Uterus (tissue), 4 donors: ENCODE measurements around the gene KLHL15. TPM values are rescaled to one million over a fixed set of nuclear protein-coding genes. Genes with fewer than 3 reads are reported as not detected.

Experiments
- DNase-seq, 2 donors: peaks; one replicate each; pipeline ENCODE4 v3.0.0-alpha.2; 2019 to 2020
- H3K27ac ChIP-seq, 2 donors: fragments of 200-600 bp; sonication (generic); 1 replicate in 1 of 2; 2 replicates in 1 of 2; pipeline ENCODE4 v1.5.1; 2016 to 2018
- H3K27me3 ChIP-seq, 2 donors: fragments of 200-600 bp; sonication (generic); one replicate each; pipeline ENCODE4 v1.5.1; 2018 to 2019; ENCODE audit warnings: control low read depth in 1 of 2
- H3K36me3 ChIP-seq, 2 donors: fragments of 200-600 bp; sonication (generic); one replicate each; pipeline ENCODE4 v1.5.1; 2019; ENCODE audit warnings: control low read depth in 1 of 2
- H3K4me1 ChIP-seq, 2 donors: fragments of 200-600 bp; sonication (generic); one replicate each; pipeline ENCODE4 v1.5.1; 2018 to 2019; ENCODE audit warnings: control low read depth in 1 of 2
- H3K4me3 ChIP-seq, 2 donors: fragments of 200-600 bp; sonication (generic); 1 replicate in 1 of 2; 2 replicates in 1 of 2; pipeline ENCODE4 v1.5.1; 2018 to 2019; ENCODE audit warnings: mild to moderate bottlenecking in 1 of 2
- H3K9me3 ChIP-seq, 2 donors: fragments of 200-600 bp; sonication (generic); one replicate each; pipeline ENCODE4 v1.5.1; 2019; ENCODE audit warnings: control low read depth in 1 of 2
- CTCF ChIP-seq, 4 experiments: fragments of 200-600 bp in 2 of 4; fragments of 450-650 bp in 2 of 4; sonication (generic) in 2 of 4; IDR thresholded peaks; one replicate each; pipeline ENCODE4 v1.5.1; 2016 to 2019; ENCODE audit warnings: antibody characterized with exemption in 4 of 4, mild to moderate bottlenecking in 2 of 4, moderate library complexity in 1 of 4
- POLR2A ChIP-seq, 2 donors: fragments of 450-650 bp; IDR thresholded peaks; one replicate each; pipeline ENCODE4 v1.6.1; 2016; ENCODE audit warnings: antibody characterized with exemption in 2 of 2, mild to moderate bottlenecking in 1 of 2, moderate library complexity in 1 of 2
- intact Hi-C: fragments of 100-400 bp; cut with DNase I; formaldehyde crosslinking; loops from one replicate; pipeline ENCODE4 v1.15.1; 2023; ENCODE audit warnings: low total_unique reads
- total RNA-seq, 4 donors: library from RNA; depleted of rRNA in 3 of 4; stranded (reverse); fragments of >200 nt in 3 of 4; gene quantifications; one replicate each; pipeline versions ENCODE4 v1.1.0 to v1.2.4, GENCODE V29; 2014 to 2023
- donor health status: DM: yes; HTN: yes; CAD: no.

Gene KLHL15
- total RNA-seq, 4 donors from 2014 or later = 8.7 to 47.1 (median 17.7) TPM

GRCh38 chrX:24017674-24018073 is 9.3 kb downstream of the KLHL15 start:
- no peak for DNase-seq
- no peaks in the 10 kb centered on the region for H3K4me1 ChIP-seq
- TF ChIP-seq CTCF (IDR thresholded peaks at IDR 0.05) (no peak), POLR2A (IDR thresholded peaks at IDR 0.05) (no peak)
- no peaks in the 10 kb centered on the region for H3K9me3 ChIP-seq
- no peak overlapping the region for H3K27ac ChIP-seq
- no peaks in the 10 kb centered on the region for H3K27me3 ChIP-seq
- no peak overlapping the region for H3K4me3 ChIP-seq
- intact Hi-C loops = no loop called here
- no peaks in the 10 kb centered on the region for H3K36me3 ChIP-seq

GRCh38 chrX:24014388-24015018 is 12.5 kb downstream of the KLHL15 start:
- Histone ChIP-seq H3K4me3 (no peak overlapping the region), H3K27me3 (no peaks in the 10 kb centered on the region), H3K27ac (no peak overlapping the region), H3K9me3 (no peaks in the 10 kb centered on the region), H3K36me3 (no peaks in the 10 kb centered on the region), H3K4me1 (no peaks in the 10 kb centered on the region)
- DNase-seq = no peak
- TF ChIP-seq CTCF (IDR thresholded peaks at IDR 0.05) = no peak
- no peak for TF ChIP-seq POLR2A (IDR thresholded peaks at IDR 0.05)
- intact Hi-C loops = no loop called here

- Histone ChIP-seq H3K27me3 (no peaks in the 10 kb centered on the region), H3K36me3 (no peaks in the 10 kb centered on the region), H3K4me3 (no peak overlapping the region), H3K9me3 (no peaks in the 10 kb centered on the region), H3K27ac (no peak overlapping the region), H3K4me1 (no peaks in the 10 kb centered on the region)
- DNase-seq = no peak
- no peak for TF ChIP-seq POLR2A (IDR thresholded peaks at IDR 0.05)
- no peak for TF ChIP-seq CTCF (IDR thresholded peaks at IDR 0.05)
- intact Hi-C loops = no loop called here
These were observed 14.7 kb downstream of the KLHL15 start for GRCh38 chrX:24012266-24012665.

- Histone ChIP-seq H3K36me3 (no peaks in the 10 kb centered on the region), H3K4me1 (no peaks in the 10 kb centered on the region), H3K27me3 (no peaks in the 10 kb centered on the region), H3K27ac (no peak overlapping the region), H3K9me3 (no peaks in the 10 kb centered on the region), H3K4me3 (no peak overlapping the region)
- no peak for DNase-seq
- intact Hi-C loops = no loop called here
- no peak for TF ChIP-seq POLR2A (IDR thresholded peaks at IDR 0.05)
- no peak for TF ChIP-seq CTCF (IDR thresholded peaks at IDR 0.05)
These were observed 21.1 kb downstream of the KLHL15 start for GRCh38 chrX:24005867-24006266.

GRCh38 chrX:24005028-24005427 is 22.0 kb downstream of the KLHL15 start:
- Histone ChIP-seq H3K4me3 (no peak overlapping the region), H3K27ac (no peak overlapping the region), H3K36me3 (no peaks in the 10 kb centered on the region), H3K4me1 (no peaks in the 10 kb centered on the region), H3K27me3 (no peaks in the 10 kb centered on the region), H3K9me3 (no peaks in the 10 kb centered on the region)
- TF ChIP-seq CTCF (IDR thresholded peaks at IDR 0.05) (no peak), POLR2A (IDR thresholded peaks at IDR 0.05) (no peak)
- no peak for DNase-seq
- intact Hi-C loops = no loop called here
